Stimulated activated CD4-positive, alpha-beta T cell treated with anti-CD3 and anti-CD28 coated beads, Interleukin-2, amount 100 ng/mL, for 24 hours (primary cell): Measurements from ENCODE around the gene CGNL1.

Experiments used
- DNase-seq, 2 donors: peaks; one replicate each; pipeline ENCODE4 v3.0.0-alpha.2; 2020

The CGNL1 gene

GRCh38 chr15:57552678-57553334 is 176.5 kb downstream of the CGNL1 start:
- DNase-seq = no peak

GRCh38 chr15:57553526-57553925 is 177.2 kb downstream of the CGNL1 start:
- no peak for DNase-seq

- DNase-seq = no peak
Observed at GRCh38 chr15:57554063-57554811, 177.9 kb downstream of the CGNL1 start.

DNA sequence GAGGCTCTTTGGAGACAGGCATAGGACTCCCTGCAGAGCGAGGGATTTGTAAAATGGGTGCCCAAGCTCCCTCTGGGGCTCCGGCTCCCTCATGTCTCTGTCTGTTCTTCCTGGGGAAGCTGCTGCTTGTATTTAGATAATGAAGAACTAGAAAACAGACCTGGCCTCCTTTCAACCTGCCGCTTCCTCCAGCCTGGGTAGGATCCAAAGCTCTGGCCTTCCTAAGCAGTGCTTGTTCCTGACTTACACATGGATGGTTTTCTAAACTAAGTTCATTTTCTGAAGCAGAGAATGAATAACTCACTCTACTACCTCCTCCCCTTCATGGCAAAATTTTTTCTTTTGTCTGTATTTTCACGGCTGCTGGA is 178.5 kb downstream of the CGNL1 start:
- DNase-seq = no peak

DNA sequence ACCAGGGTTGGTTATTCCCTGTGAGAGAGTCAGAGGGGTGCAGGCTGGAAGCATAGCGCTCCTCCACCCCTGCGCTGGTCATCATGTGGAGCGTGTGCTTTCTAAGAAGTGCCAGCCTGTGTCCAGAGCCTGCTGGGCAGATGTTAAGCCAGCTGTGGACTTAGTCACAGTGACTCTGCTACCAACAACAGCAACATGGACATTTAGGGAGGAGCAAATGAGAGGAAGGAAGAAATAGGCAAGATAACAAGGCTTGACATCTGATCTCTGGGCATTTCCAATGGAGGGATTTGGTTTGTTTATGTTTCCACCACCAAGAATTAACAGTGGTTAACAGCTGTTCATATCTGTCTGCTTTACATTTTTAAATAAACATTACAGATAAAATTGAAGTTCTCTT is 179.0 kb downstream of the CGNL1 start:
- DNase-seq = no peak

DNA sequence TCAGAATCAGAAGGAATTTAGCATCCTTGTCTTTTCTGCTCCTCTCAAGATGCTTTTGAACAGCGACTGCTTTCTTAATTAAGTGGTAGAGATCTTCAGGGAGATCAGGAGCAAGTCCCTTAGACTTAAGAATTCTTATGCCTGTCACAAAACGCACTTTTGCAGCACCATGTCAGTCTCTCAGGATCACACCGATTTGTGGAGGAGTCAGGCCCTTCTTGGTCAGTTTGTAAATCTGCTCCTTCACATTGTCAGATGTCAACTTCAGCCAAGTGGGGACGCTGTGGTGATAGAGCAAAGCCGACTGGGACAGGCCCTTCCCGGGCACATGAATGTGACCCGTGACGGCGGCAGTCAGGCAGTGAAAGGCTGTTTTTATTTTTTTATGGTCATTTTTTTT is 179.7 kb downstream of the CGNL1 start:
- DNase-seq = no peak

GRCh38 chr15:57557267-57557666 is 181.0 kb downstream of the CGNL1 start:
- DNase-seq = no peak

DNA sequence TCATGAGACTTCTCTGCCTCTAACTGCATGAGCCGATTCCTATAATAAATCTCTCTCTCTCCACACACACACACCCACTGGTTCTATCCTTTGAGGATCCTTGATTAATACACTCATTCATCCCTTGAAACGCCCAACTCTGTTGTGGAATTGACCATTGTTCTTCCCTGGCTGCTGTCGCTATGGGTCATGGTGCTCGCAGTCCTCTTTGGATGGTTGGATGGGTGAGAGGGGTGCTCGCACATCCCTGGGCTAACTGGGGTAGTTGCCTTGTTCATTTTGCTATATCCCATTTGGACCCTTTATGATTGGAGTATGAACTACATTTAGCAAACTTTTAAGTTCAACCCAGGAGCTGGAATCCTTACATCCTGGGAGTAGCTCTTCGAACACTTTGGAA is 181.5 kb downstream of the CGNL1 start:
- no peak for DNase-seq

DNA sequence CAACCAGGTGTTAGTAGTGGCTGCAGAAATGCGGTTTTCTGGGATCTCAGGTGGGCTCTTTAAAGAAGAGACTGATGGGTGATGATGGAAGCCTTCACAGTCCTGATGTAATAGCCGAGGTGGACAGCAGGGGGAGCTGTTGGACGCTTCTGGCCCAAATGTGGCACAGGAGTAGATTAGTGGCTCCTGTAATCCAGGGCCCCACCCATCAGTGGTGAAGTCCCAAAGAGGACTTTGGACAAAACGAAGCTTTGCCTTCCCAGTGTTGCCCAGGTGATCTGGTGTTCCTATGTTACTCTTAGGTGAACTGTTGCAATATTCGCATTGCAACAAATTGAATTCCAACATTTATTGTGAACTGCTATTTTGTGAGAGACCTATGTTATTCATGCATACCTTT is 183.6 kb downstream of the CGNL1 start:
- peak; percentile 85 to 86 for DNase-seq

- DNase-seq = peak; percentile 58 to 65
Observed at GRCh38 chr15:57561041-57561711, 184.9 kb downstream of the CGNL1 start.

GRCh38 chr15:57562196-57562769 is 186.0 kb downstream of the CGNL1 start:
- DNase-seq = peak in 1 of 2 donors; percentile 11

GRCh38 chr15:57563416-57563815 is 187.1 kb downstream of the CGNL1 start:
- DNase-seq = no peak

DNA sequence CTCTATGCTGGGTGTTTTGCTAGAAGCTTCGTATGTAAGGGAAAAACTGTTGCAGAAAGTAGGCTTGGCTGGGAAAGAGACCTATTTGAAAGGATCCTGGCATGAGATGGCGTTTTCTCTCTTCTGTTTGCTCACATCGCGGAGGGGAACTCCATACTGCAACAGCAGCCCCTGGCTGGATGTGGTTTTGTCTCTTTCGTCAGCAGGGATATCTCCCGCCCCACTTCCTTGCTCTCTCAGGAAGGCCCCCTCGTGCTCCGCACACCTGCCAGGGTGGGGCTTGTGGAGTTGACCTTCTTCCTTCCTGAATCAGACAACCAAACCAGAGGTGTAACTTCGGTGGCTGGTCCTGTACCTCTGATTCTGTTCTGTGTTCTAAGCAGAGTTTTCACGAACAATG is 189.0 kb downstream of the CGNL1 start:
- DNase-seq = peak; percentile 30 to 33

DNA sequence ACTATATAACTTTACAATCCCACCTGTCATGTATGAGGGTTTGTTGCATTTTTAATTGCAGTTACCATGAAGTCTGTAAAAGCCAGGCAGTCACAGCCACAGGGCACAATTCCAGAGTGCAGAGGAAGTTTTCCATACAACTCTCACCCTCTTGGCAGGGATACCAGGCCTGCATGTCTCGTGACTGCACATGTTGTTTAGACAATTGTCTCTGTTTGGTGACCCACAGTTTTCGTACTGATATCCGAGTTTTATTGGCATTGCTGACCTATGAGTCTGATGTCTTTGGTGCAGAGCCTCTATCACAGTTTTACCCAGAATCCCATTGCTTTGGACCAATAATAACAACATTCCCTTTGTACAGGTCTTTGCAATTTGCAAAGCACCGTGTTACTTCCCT is 190.5 kb downstream of the CGNL1 start:
- DNase-seq = no peak

GRCh38 chr15:57567891-57568290 is 191.6 kb downstream of the CGNL1 start:
- no peak for DNase-seq

DNA sequence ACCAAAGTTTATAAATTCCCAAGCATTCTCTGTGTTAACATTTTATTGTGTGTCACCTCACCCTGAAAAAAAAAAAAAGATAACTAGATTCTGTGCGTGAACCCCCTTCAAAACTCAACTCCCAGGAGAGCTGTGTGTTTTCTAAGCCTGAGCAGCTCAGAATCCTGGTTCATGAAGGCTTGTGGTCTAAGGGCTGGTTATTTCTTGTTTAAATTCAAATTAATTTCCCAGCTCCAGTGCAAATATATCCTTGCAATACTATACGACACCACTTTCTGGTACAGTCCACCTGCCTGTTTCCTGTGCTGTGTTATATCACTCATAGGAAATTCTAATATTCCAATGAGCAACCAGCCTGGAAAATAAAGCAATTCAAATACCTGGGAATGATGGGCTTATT is 192.0 kb downstream of the CGNL1 start:
- no peak for DNase-seq

- DNase-seq = no peak
Observed at GRCh38 chr15:57570340-57570739, 194.0 kb downstream of the CGNL1 start.

- DNase-seq = no peak
Observed at GRCh38 chr15:57570994-57571393, 194.7 kb downstream of the CGNL1 start.

- no peak for DNase-seq
Observed at GRCh38 chr15:57571725-57572124, 195.4 kb downstream of the CGNL1 start.

DNA sequence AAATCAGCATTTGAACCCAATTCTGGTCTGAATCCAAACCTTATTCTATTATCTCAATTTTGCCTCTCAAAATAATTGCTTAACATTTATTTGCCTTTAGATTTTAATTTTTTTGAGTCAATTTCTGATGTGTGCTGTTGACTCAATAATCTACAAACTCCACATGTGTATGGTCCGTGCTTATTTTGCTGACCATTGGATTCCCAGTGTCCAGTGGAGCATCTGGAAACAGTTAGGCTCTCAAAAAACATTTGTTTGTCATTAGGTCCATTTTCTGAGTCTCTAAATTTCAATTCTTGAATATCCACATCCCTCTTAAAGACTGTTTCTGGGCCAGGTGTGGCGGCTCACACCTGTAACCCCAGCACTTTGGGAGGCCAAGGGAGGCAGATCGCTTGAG is 196.2 kb downstream of the CGNL1 start:
- no peak for DNase-seq

GRCh38 chr15:57573151-57573550 is 196.8 kb downstream of the CGNL1 start:
- no peak for DNase-seq

- no peak for DNase-seq
Observed at GRCh38 chr15:57575363-57575762, 199.1 kb downstream of the CGNL1 start.

GRCh38 chr15:57578288-57578900 is 202.1 kb downstream of the CGNL1 start:
- no peak for DNase-seq
